Activated naive CD8-positive, alpha-beta T cell treated with anti-CD3 and anti-CD28 coated beads, Interleukin-2, amount 50 U/mL, for 24 hours (primary cell): ENCODE results near the gene SLC25A33.
A peak's percentile ranks its signal among the peaks of the same experiment; 100 is the strongest.
"Not testable (repeated sequence)": the region's sequence is repeated elsewhere in the genome, so short reads cannot be mapped to it uniquely, and the experiment has no call there.

Experiments used
- ATAC-seq: fragments of 150-1000 bp; cut with Tn5 transposase; one replicate; pipeline ENCODE4 v1.10.0; 2021
- DNase-seq: peaks from one replicate; pipeline ENCODE4 v3.0.0; 2021
- H3K27ac Mint-ChIP-seq: one replicate; pipeline ENCODE4 v1.8.0; 2021; ENCODE audit warnings: mild to moderate bottlenecking, mixed read lengths
- H3K27me3 Mint-ChIP-seq: one replicate; pipeline ENCODE4 v1.8.0; 2021; ENCODE audit warnings: mixed read lengths
- H3K36me3 Mint-ChIP-seq: one replicate; pipeline ENCODE4 v1.8.0; 2021; ENCODE audit warnings: low read depth, mixed read lengths
- H3K4me1 Mint-ChIP-seq: one replicate; pipeline ENCODE4 v1.8.0; 2021; ENCODE audit warnings: mixed read lengths
- H3K4me3 Mint-ChIP-seq: one replicate; pipeline ENCODE4 v1.8.0; 2021; ENCODE audit warnings: mild to moderate bottlenecking, moderate library complexity, mixed read lengths
- H3K9me3 Mint-ChIP-seq: one replicate; pipeline ENCODE4 v1.8.0; 2021; ENCODE audit warnings: mixed read lengths

The SLC25A33 gene

GRCh38 chr1:9609998-9610397 is 70.7 kb downstream of the SLC25A33 start:
- no peaks in the 10 kb centered on the region for H3K4me1 Mint-ChIP-seq
- no peaks in the 10 kb centered on the region for H3K36me3 Mint-ChIP-seq
- DNase-seq (no peak), ATAC-seq (no peak)
- no peak overlapping the region for H3K4me3 Mint-ChIP-seq
- no peaks in the 10 kb centered on the region for H3K27me3 Mint-ChIP-seq
- no peaks in the 10 kb centered on the region for H3K9me3 Mint-ChIP-seq
- no peak overlapping the region for H3K27ac Mint-ChIP-seq

GRCh38 chr1:9610548-9610947 is 71.3 kb downstream of the SLC25A33 start:
- H3K27me3 Mint-ChIP-seq: no peaks in the 10 kb centered on the region
- ATAC-seq (no peak), DNase-seq (no peak)
- H3K4me1 Mint-ChIP-seq: no peaks in the 10 kb centered on the region
- no peak overlapping the region for H3K27ac Mint-ChIP-seq
- H3K4me3 Mint-ChIP-seq: no peak overlapping the region
- no peaks in the 10 kb centered on the region for H3K9me3 Mint-ChIP-seq
- no peaks in the 10 kb centered on the region for H3K36me3 Mint-ChIP-seq

DNA sequence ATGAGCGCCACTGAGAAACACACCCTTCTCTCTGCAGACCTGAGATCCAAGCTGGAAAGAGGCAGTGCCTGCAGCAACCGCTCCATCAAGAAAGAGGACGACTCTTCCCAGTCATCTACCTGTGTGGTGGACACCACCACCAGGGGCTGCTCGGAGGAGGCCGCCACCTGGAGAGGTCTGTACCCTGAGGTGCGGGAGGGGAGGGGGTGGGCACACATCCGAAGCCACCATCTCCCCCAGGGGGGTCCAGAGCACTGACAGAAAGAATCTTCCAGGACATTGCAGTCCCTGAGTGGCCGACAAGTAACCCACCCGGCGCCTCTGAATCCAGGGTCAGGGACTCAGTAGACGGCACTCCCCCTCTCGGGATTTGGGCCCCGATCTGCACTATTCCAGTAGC is 72.5 kb downstream of the SLC25A33 start:
- DNase-seq (no peak), ATAC-seq (no peak)
- Mint-ChIP-seq H3K36me3 (no peaks in the 10 kb centered on the region), H3K4me1 (no peaks in the 10 kb centered on the region), H3K9me3 (no peaks in the 10 kb centered on the region), H3K4me3 (no peak overlapping the region), H3K27ac (no peak overlapping the region), H3K27me3 (no peaks in the 10 kb centered on the region)

DNA sequence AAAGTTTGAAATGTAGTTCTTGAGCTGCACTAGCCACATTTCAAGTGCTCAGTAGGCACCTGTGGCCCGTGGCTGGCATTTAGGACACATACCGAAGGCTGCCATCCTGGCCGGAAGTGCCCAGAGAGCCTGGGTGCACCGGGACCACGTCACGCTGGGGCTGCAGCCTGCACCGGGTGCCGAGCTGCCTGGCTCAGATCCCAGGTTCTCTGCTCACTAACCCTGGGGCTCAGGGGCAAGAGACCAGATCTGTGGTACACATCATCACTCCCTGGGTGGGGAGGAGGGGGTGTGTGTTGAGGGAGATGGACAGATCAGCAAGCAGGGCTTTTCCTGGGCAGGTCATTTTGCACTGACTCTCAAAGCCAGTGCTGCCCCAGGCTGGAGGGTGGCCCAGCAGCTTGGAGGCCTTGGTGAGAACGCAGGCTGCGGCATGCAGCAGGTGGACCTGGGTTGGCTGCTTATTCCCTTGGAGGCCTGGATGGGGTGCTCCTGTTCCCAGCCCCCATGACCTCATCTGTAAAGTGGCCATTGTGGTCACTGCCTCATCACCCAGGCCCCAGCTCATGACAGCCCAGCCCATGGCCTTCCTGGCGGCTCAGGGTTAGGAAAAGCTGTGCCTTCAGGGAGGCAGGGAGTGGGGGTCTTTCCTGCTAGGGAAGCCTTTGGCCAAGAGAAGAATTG is 73.0 kb downstream of the SLC25A33 start:
- Mint-ChIP-seq H3K36me3 (no peaks in the 10 kb centered on the region), H3K9me3 (no peaks in the 10 kb centered on the region), H3K27me3 (no peaks in the 10 kb centered on the region), H3K4me3 (no peak overlapping the region), H3K4me1 (no peaks in the 10 kb centered on the region), H3K27ac (no peak overlapping the region)
- ATAC-seq (no peak), DNase-seq (no peak)

DNA sequence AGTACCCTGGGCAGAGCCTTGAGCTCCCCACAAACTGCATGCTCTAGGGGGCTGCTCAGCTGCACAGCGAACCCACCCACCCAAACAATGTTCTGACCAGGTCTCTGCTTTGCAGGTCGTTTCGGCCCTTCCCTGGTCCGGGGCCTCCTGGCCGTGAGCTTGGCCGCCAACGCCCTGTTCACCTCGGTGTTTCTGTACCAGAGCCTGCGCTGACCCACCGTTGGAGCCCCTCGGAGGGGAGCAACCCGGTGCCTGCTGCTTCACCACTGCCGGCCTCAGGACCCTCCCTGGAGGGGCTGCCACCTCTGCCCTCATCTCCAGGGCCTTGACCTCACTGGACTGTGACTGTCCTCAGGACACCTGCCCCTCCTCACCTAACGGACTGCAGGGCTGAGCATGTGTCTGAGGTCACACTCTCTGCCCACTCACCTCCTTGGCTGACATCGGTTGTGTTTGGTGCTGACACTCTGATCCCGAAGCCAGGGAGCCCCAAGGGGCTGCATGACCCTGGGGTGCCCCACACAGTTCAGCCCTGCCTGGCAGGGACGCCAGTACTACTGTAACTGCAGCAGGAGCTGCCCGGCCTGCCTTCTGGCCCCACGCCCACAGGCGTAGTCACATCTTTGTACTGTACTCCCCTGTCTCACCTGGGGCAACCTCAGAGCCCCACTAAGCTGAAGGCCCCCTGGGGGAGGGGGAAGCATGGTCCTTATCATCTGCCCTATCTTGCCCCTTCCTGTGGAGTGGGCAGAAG is 73.8 kb downstream of the SLC25A33 start:
- H3K27me3 Mint-ChIP-seq: no peaks in the 10 kb centered on the region
- no peaks in the 10 kb centered on the region for H3K9me3 Mint-ChIP-seq
- ATAC-seq (no peak), DNase-seq (no peak)
- H3K4me3 Mint-ChIP-seq: no peak overlapping the region
- H3K36me3 Mint-ChIP-seq: no peaks in the 10 kb centered on the region
- no peak overlapping the region for H3K27ac Mint-ChIP-seq
- H3K4me1 Mint-ChIP-seq: no peaks in the 10 kb centered on the region

DNA sequence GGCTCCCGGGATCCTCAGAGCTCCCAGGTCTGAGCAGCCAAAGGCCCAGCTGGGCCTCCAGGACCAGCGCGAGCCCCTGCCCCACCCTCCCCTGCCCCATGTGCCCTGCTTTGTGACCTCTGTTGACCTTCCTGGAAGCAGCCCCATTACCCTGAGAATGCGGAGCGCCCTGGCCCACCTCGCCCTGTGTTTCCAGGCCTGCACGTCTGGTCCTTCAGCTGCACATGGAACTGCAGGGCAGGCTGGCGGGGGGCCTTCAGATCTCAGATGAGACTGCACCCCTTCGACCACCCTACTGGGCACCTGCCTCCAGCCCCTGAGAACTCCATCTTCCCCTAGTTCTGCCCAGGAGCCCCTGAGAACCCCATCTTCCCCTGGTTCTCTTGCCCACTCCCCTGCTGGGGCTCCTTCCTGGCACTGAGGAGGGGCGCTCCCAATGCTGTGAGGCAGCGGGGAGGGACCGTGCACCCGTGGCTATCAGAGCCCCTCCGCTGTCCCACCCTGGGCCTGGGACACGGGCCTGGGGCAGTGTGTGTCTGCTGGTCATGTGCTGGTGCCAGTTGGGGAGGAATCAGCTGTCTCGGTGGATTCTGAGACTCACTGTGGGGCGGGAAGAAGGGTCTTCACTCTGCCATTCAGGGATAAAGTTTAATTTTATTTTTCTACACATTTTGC is 74.5 kb downstream of the SLC25A33 start:
- Mint-ChIP-seq H3K9me3 (no peaks in the 10 kb centered on the region), H3K27ac (no peak overlapping the region), H3K4me1 (no peaks in the 10 kb centered on the region), H3K4me3 (no peak overlapping the region), H3K27me3 (peaks cover under 1% of the 10 kb centered on the region), H3K36me3 (no peaks in the 10 kb centered on the region)
- ATAC-seq (no peak), DNase-seq (no peak)

DNA sequence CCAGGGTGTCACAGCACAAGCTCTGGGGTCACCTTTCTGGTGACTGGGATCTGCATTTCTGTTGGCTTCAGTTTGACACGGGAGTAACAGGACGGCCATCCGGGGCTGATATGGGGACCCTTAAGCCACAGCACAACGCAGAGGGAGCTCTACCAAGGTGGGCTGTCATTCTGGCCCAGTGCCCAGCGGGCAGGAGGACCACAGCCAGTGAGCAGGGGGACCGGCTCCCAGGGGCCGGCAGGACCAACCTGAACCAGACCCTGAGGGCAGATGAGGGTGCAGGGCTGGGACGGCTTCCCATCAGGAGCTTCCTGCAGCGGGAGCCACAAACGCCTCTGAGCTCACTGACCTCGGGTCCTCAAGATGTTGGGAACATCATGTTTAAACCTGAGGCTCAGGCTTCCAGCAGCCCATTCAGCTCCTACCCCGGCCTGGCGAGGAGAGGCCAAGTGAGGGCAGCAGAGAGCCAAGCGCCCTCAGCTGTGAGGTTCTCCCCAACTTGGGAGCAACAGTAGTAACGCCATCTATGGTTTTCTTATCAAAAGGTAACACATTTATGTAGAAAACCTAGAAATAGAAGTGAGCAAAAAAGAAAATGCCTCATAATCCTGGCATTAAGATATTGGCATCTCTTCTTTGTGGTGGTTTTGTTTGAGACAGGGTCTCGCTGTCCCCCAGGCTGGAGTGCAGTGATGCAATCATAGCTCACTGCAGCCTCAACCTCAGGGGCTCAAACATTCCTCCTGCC is 76.2 kb downstream of the SLC25A33 start:
- Mint-ChIP-seq H3K36me3 (no peaks in the 10 kb centered on the region), H3K9me3 (no peaks in the 10 kb centered on the region), H3K27ac (no peak overlapping the region), H3K4me3 (no peak overlapping the region), H3K27me3 (peaks cover 2% of the 10 kb centered on the region), H3K4me1 (no peaks in the 10 kb centered on the region)
- ATAC-seq: peak; percentile 84
- peak; percentile 59 for DNase-seq

- Mint-ChIP-seq H3K9me3 (no peaks in the 10 kb centered on the region), H3K4me3 (no peak overlapping the region), H3K4me1 (no peaks in the 10 kb centered on the region), H3K27me3 (peaks cover 4% of the 10 kb centered on the region), H3K36me3 (no peaks in the 10 kb centered on the region), H3K27ac (no peak overlapping the region)
- no peak for ATAC-seq
- DNase-seq: no peak
These were observed 79.8 kb downstream of the SLC25A33 start for GRCh38 chr1:9618909-9619679.

- H3K36me3 Mint-ChIP-seq: no peaks in the 10 kb centered on the region
- no peak overlapping the region for H3K4me3 Mint-ChIP-seq
- H3K27ac Mint-ChIP-seq: no peak overlapping the region
- no peak for ATAC-seq
- no peaks in the 10 kb centered on the region for H3K9me3 Mint-ChIP-seq
- H3K4me1 Mint-ChIP-seq: peaks cover 7% of the 10 kb centered on the region
- DNase-seq: no peak
- H3K27me3 Mint-ChIP-seq: peaks cover 4% of the 10 kb centered on the region
These were observed 81.8 kb downstream of the SLC25A33 start for GRCh38 chr1:9621032-9621431.

- Mint-ChIP-seq H3K9me3 (no peaks in the 10 kb centered on the region), H3K27ac (peak overlapping the region; percentile 68), H3K4me3 (no peak overlapping the region), H3K4me1 (peaks cover 32% of the 10 kb centered on the region), H3K27me3 (peaks cover 2% of the 10 kb centered on the region), H3K36me3 (no peaks in the 10 kb centered on the region)
- ATAC-seq (no peak), DNase-seq (no peak)
These were observed 84.8 kb downstream of the SLC25A33 start for GRCh38 chr1:9624081-9624480.

GRCh38 chr1:9625030-9625429 is 85.8 kb downstream of the SLC25A33 start:
- not testable (repeated sequence) for H3K27ac Mint-ChIP-seq, H3K9me3 Mint-ChIP-seq, DNase-seq, H3K4me3 Mint-ChIP-seq, ATAC-seq, H3K27me3 Mint-ChIP-seq, H3K36me3 Mint-ChIP-seq
- H3K4me1 Mint-ChIP-seq: peaks cover 39% of the 10 kb centered on the region

- DNase-seq (peak; percentile 43), ATAC-seq (no peak)
- H3K4me3 Mint-ChIP-seq: peak overlapping the region; percentile 74
- H3K27me3 Mint-ChIP-seq: peaks cover 2% of the 10 kb centered on the region
- peak overlapping the region; percentile 82 for H3K27ac Mint-ChIP-seq
- H3K9me3 Mint-ChIP-seq: no peaks in the 10 kb centered on the region
- H3K36me3 Mint-ChIP-seq: peaks cover 8% of the 10 kb centered on the region
- peaks cover 49% of the 10 kb centered on the region for H3K4me1 Mint-ChIP-seq
These were observed 86.9 kb downstream of the SLC25A33 start for GRCh38 chr1:9626201-9626608.

DNA sequence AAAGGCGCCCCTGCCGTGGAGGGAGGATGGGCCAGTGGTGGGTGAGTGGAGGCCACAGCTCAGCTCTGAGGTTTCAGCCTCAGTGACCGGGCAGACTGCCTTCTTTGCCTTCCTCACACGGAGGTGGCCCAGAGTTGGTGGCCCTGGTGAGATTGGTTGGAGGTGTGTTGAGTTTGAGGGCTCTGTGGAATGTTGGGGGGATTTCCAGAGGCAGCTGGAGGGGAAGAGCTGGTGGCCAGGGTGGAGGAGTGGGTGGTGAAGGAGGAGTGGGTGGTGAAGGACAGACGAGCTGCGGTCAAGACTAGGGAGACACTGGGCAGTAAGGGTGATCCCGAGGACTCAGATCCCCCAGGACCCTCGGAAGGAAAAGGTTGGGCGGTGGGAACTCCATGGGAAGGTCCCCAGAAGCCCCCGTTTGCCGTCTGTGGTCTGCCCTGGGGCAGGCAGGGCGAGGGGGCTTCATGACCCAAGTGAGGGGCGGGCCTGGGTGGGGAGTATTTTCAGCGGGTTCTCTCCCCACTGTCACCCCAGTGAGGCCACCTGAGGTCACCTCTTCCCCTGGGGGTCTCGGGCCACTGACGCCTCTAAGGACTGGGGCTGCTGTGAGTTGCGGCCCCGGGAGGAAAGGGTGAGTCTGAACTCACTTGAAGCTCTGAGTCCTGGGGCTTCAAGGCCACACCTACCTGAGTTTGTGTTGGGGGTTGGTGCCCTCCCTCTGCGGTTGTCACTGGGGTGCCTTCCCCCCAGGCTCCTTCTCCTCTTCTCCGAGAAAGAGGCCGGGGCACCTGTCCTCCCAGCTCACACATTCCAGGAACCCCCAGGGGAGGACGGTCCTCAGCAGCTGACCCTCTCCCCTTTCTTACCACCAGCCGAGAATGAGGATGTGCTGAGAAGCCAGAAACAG is 89.5 kb downstream of the SLC25A33 start:
- DNase-seq: peak; percentile 82
- Mint-ChIP-seq H3K27ac (peak overlapping the region; percentile 98), H3K4me3 (peak overlapping the region; percentile 99), H3K4me1 (peaks cover 75% of the 10 kb centered on the region), H3K36me3 (peaks cover 26% of the 10 kb centered on the region), H3K27me3 (peaks cover 2% of the 10 kb centered on the region), H3K9me3 (no peaks in the 10 kb centered on the region)
- ATAC-seq: peak; percentile 68
